ENCODE results near the gene CARD9. TPM values are rescaled to one million over a fixed set of nuclear protein-coding genes. Genes with fewer than 3 reads are reported as not detected.

CARD9 gene
- total and polyA plus RNA-seq, 2 of the 8 experiments (the other 6 are each of a cell fraction or from before 2014, with no cell fraction given) = 0.15 to 1.1 TPM

DNA sequence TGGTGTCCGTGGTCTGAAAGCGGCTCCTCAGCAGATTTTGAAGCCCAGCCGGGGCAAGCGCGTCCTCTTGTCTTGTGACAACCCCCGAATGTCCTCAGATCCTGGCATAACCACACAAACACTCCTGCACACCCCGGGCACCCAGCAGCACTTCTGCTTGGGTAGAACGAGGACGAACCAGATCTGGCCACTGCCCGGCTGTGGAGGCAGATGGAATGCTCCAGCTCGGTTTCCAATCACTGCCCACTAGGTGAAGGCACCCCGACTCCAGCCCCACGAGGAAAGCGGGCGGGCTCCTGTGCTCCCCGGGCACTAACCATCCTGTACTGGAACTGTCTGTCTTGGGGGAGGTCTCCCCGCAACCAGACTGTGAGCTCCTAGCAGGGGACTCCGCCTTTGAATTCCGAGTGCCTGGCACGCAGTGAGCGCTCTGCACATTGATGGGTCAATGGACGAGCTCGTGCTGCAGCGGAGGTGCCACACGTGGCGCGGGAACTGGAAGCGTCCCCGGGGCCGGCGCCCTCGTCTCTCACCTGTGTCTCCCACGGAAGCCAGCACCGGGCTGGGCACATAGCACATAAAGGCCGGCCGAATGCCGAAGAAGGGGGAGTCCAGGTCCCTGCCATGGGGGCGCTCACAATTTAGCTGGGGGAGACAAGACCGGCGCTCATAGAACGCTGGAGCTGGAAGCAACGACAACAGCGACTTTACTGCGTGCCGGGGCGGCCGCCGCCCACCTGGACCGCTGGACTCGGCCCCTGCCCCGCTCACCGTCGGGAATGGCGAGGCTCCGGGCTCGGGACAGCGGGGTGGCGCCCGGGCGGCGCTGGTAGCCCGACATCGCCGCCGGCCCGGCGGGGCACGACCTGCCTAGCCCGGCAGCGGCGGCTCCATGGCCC is 36.3 kb upstream of the CARD9 start:
- DNase-seq (ENCODE audit: low read depth in 1 of 2, low spot score in 2 of 2) = peak in 1 of 2 experiments; percentile 60
- H2BK5ac ChIP-seq (ENCODE audit: low read depth, low read length) = peak overlapping the region; percentile 71; the same call in 1 of the 2 replicates
- TF ChIP-seq CREB1 (IDR thresholded peaks at IDR 0.05) (no peak), ZNF274 (IDR thresholded peaks at IDR 0.05; ENCODE audit: borderline replicate concordance, extremely low read depth, low read length) (no peak), TAF7 (optimal IDR thresholded peaks at IDR 0.05; ENCODE audit: borderline replicate concordance, low read depth, low read length) (no peak), NANOG (IDR thresholded peaks at IDR 0.05; ENCODE audit: insufficient read depth, low read depth, low read length, poor library complexity, severe bottlenecking) (no peak), KDM4A (IDR thresholded peaks at IDR 0.05; ENCODE audit: low read depth, low read length, severe bottlenecking) (peak; percentile 60), POLR2A (IDR thresholded peaks at IDR 0.05; ENCODE audit: control extremely low read depth in 1 of 2, low read depth in 2 of 2, low read length in 2 of 2) (no peak), EGR1 (IDR thresholded peaks at IDR 0.05; ENCODE audit: borderline replicate concordance, low read depth, low read length) (no peak), GABPA (IDR thresholded peaks at IDR 0.05; ENCODE audit: borderline replicate concordance, insufficient read depth, low read length) (0 out of 2 replicates have a peak, but pooled peaks have one; percentile 11)
- TF ChIP-seq, protein P1, sequence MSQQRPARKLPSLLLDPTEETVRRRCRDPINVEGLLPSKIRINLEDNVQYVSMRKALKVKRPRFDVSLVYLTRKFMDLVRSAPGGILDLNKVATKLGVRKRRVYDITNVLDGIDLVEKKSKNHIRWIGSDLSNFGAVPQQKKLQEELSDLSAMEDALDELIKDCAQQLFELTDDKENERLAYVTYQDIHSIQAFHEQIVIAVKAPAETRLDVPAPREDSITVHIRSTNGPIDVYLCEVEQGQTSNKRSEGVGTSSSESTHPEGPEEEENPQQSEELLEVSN (IDR thresholded peaks at IDR 0.05) = peak; percentile 86
- TF ChIP-seq, protein P2, sequence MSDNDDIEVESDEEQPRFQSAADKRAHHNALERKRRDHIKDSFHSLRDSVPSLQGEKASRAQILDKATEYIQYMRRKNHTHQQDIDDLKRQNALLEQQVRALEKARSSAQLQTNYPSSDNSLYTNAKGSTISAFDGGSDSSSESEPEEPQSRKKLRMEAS (IDR thresholded peaks at IDR 0.05) = peak; percentile 91

More for the DNA sequence above, 36.3 kb upstream of the CARD9 start:
- Histone ChIP-seq H3K23ac (ENCODE audit: insufficient read length) (no peak overlapping the region), H3K79me2 (ENCODE audit: control insufficient read depth in 1 of 2, insufficient read depth in 2 of 2, low read length in 2 of 2) (peaks cover 11 to 53% of the 10 kb centered on the region in 2 experiments), H3K9me3 (ENCODE audit: insufficient read depth in 2 of 2, low read depth in 1 of 2, low read length in 1 of 2) (no peaks in the 10 kb centered on the region), H4K8ac (ENCODE audit: extremely low read depth, insufficient read depth, low read length) (peak overlapping the region; percentile 81), H3K36me3 (ENCODE audit: control insufficient read depth in 2 of 4, insufficient read depth in 4 of 4, low read length in 3 of 4) (peaks cover 21 to 50% (median 41%) of the 10 kb centered on the region in 4 experiments), H3K23me2 (ENCODE audit: low read depth, low read length) (peaks cover 9% of the 10 kb centered on the region), H3K9ac (replicated peaks in 1 of 4; ENCODE audit: extremely low read depth in 1 of 4, low read depth in 3 of 4, low read length in 3 of 4) (peak overlapping the region; percentile 68 to 85 (median 80)), H2AK5ac (ENCODE audit: low read depth, low read length) (no peak overlapping the region), H3K18ac (ENCODE audit: extremely low read depth, low read length) (0 out of 2 replicates have a peak overlapping the region, but pooled peaks have one; percentile 32), H2BK15ac (ENCODE audit: low read length) (no peak overlapping the region), H4K5ac (ENCODE audit: insufficient read length, low read depth, low read length) (no peak overlapping the region), H4K91ac (replicated peaks; ENCODE audit: insufficient read length, low read length) (peak overlapping the region; percentile 65), H3K14ac (ENCODE audit: insufficient read length) (no peak overlapping the region), H2BK120ac (replicated peaks; ENCODE audit: low read depth, low read length) (no peak overlapping the region), H2BK12ac (ENCODE audit: low read depth, low read length) (no peak overlapping the region), H3K4me3 (ENCODE audit: extremely low read depth in 1 of 4, insufficient read depth in 2 of 4, low read depth in 3 of 4, low read length in 4 of 4) (peak overlapping the region; percentile 75 to 93 (median 90)), H2BK20ac (ENCODE audit: low read length) (no peak overlapping the region), H2AFZ (ENCODE audit: low read length) (no peak overlapping the region), H3K27me3 (replicated peaks in 1 of 4; ENCODE audit: control insufficient read depth in 3 of 4, extremely low read depth in 1 of 4, insufficient read depth in 3 of 4, low read length in 3 of 4) (no peaks in the 10 kb centered on the region), H3K4me1 (replicated peaks in 1 of 4; ENCODE audit: control insufficient read depth in 3 of 4, insufficient read depth in 4 of 4, low read length in 3 of 4) (peaks cover 0 to 3% (median 3%) of the 10 kb centered on the region in 4 experiments; a peak in 4 of 7 replicates), H3K79me1 (ENCODE audit: low read depth, low read length) (peaks cover 20% of the 10 kb centered on the region), H3K27ac (ENCODE audit: low read depth, low read length) (peak overlapping the region; percentile 71), H3K56ac (replicated peaks; ENCODE audit: insufficient read length, low read depth, low read length) (peak overlapping the region; percentile 80), H3K4ac (replicated peaks; ENCODE audit: insufficient read length, low read depth, low read length) (peak overlapping the region; percentile 33), H3K4me2 (ENCODE audit: insufficient read depth in 1 of 2, low read depth in 2 of 2, low read length in 2 of 2) (peak overlapping the region; percentile 68 to 94), H4K20me1 (replicated peaks in 1 of 2; ENCODE audit: control insufficient read depth in 1 of 2, insufficient read depth in 2 of 2, low read length in 2 of 2) (peaks cover 13 to 17% of the 10 kb centered on the region in 2 experiments)
- CTCF ChIA-PET (ENCODE audit: partially characterized antibody) = interaction anchor here (0.7 to 2.0 kb wide), 10 partner anchors 9 to 220 kb away, joined by 3 to 10 read pairs (median 3); partner anchors contain the start of gene DNLZ
- 22% methylated on average over 52 of the region's 71 CpGs; no CpG with 5 or more reads in 1 of the 2 experiments for WGBS, 2 experiments (ENCODE audit: extremely low coverage in 1 of 2, insufficient coverage in 1 of 2, insufficient read length in 1 of 2, insufficient replicate concordance in 2 of 2, low coverage in 1 of 2, low lambda C conversion rate in 2 of 2, missing lambda C conversion rate in 1 of 2)
- POLR2A ChIA-PET (ENCODE audit: partially characterized antibody) = interaction anchor here (0.7 to 8.0 kb wide), 28 partner anchors 8 to 219 kb away, joined by 3 to 123 read pairs (median 4); partner anchors contain the start of genes CARD9, DNLZ and SNAPC4
- FAIRE-seq = no peak
